ENCODE results near the gene TMEM87B. TPM values are rescaled to one million over a fixed set of nuclear protein-coding genes. Genes with fewer than 3 reads are reported as not detected.

Gene TMEM87B
- total RNA-seq, 1 experiment from 2014 or later, result 16.3 TPM

- BruUV-seq (replicated peaks), result no TSS peak
- H3K27me3 ChIP-seq (replicated peaks; ENCODE audit: control insufficient read depth, insufficient read depth, low read length), result no peaks in the 10 kb centered on the region
- DNase-seq, result no peak
- intact Hi-C loops (cut with micrococcal nuclease; ENCODE audit: unreplicated experiment), result no loop called here
- H3K9me3 ChIP-seq, result no peaks in the 10 kb centered on the region; the same call in 1 of the 2 replicates
- H3K27me3 Mint-ChIP-seq (ENCODE audit: insufficient read depth, unreplicated experiment), result no peaks in the 10 kb centered on the region
- no peak overlapping the region for H3K4me3 ChIP-seq (ENCODE audit: low read depth, low read length)
- CTCF ChIA-PET, result no interaction called here
- H3K36me3 Mint-ChIP-seq (ENCODE audit: insufficient read depth, unreplicated experiment), result peaks cover 23% of the 10 kb centered on the region
- TF ChIP-seq, protein P1, sequence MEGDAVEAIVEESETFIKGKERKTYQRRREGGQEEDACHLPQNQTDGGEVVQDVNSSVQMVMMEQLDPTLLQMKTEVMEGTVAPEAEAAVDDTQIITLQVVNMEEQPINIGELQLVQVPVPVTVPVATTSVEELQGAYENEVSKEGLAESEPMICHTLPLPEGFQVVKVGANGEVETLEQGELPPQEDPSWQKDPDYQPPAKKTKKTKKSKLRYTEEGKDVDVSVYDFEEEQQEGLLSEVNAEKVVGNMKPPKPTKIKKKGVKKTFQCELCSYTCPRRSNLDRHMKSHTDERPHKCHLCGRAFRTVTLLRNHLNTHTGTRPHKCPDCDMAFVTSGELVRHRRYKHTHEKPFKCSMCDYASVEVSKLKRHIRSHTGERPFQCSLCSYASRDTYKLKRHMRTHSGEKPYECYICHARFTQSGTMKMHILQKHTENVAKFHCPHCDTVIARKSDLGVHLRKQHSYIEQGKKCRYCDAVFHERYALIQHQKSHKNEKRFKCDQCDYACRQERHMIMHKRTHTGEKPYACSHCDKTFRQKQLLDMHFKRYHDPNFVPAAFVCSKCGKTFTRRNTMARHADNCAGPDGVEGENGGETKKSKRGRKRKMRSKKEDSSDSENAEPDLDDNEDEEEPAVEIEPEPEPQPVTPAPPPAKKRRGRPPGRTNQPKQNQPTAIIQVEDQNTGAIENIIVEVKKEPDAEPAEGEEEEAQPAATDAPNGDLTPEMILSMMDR (IDR thresholded peaks at IDR 0.05; ENCODE audit: insufficient read depth in 1 of 2, low read depth in 1 of 2, low read length in 1 of 2, severe bottlenecking in 1 of 2, unreplicated experiment in 1 of 2), result no peak
- peaks cover 7% of the 10 kb centered on the region for H3K4me1 Mint-ChIP-seq (ENCODE audit: low read depth, unreplicated experiment)
- H3K9me3 Mint-ChIP-seq (ENCODE audit: unreplicated experiment), result no peaks in the 10 kb centered on the region
- POLR2A ChIA-PET, result no interaction called here
- no peak overlapping the region for H3K27ac Mint-ChIP-seq (ENCODE audit: unreplicated experiment)
- 0 out of 2 replicates have a peak, but pooled peaks cover 1% of the 10 kb centered on the region for H3K36me3 ChIP-seq (ENCODE audit: control insufficient read depth, insufficient read depth, low read length)
- peaks cover 8% of the 10 kb centered on the region; the same call in 1 of the 2 replicates for H3K4me1 ChIP-seq
- no peak overlapping the region for H3K4me3 Mint-ChIP-seq (ENCODE audit: unreplicated experiment)
Observed at GRCh38 chr2:112059671-112060070, 4.6 kb downstream of the TMEM87B start.

DNA sequence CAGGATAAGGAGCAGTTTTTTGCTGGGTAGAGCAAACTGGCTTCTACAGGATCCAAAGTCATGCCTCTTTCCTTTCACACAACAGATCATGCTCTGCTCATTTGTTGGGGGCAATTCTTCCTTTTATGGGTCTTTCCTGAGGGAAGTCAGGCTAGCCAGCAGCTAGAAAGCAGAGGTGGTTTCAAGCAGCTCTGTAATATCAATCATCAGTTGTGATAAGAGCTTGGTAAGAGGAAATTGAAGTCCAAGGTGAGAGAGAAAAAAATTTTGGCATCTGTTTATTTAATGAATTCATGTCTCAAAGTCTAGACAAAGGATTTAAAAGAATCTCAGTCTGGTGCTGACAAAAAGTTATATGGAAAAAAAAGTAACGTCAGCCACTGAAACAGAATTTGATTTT is 6.2 kb downstream of the TMEM87B start:
- peaks cover 2% of the 10 kb centered on the region for H3K4me1 Mint-ChIP-seq (ENCODE audit: low read depth, unreplicated experiment)

GRCh38 chr2:112061840-112062239 is 6.8 kb downstream of the TMEM87B start:
- H3K4me3 ChIP-seq (ENCODE audit: low read depth, low read length), result no peak overlapping the region
- intact Hi-C loops (cut with micrococcal nuclease; ENCODE audit: unreplicated experiment), result no loop called here
- CTCF ChIA-PET, result no interaction called here
- BruUV-seq (replicated peaks), result no TSS peak
- POLR2A ChIA-PET, result no interaction called here
- Mint-ChIP-seq H3K4me3 (ENCODE audit: unreplicated experiment) (no peak overlapping the region), H3K27ac (ENCODE audit: unreplicated experiment) (no peak overlapping the region), H3K36me3 (ENCODE audit: insufficient read depth, unreplicated experiment) (peaks cover 26% of the 10 kb centered on the region), H3K9me3 (ENCODE audit: unreplicated experiment) (no peaks in the 10 kb centered on the region), H3K27me3 (ENCODE audit: insufficient read depth, unreplicated experiment) (no peaks in the 10 kb centered on the region), H3K4me1 (ENCODE audit: low read depth, unreplicated experiment) (no peaks in the 10 kb centered on the region)
- no peaks in the 10 kb centered on the region; the same call in 1 of the 2 replicates for H3K9me3 ChIP-seq
- H3K36me3 ChIP-seq (ENCODE audit: control insufficient read depth, insufficient read depth, low read length), result 0 out of 2 replicates have a peak, but pooled peaks cover 1% of the 10 kb centered on the region
- TF ChIP-seq, protein P1 (IDR thresholded peaks at IDR 0.05; ENCODE audit: insufficient read depth in 1 of 2, low read depth in 1 of 2, low read length in 1 of 2, severe bottlenecking in 1 of 2, unreplicated experiment in 1 of 2), result no peak
- no peak for DNase-seq
- peaks cover 4% of the 10 kb centered on the region; the same call in 1 of the 2 replicates for H3K4me1 ChIP-seq
- no peaks in the 10 kb centered on the region for H3K27me3 ChIP-seq (replicated peaks; ENCODE audit: control insufficient read depth, insufficient read depth, low read length)

More for the DNA sequence above, 6.2 kb downstream of the TMEM87B start:
- Mint-ChIP-seq H3K36me3 (ENCODE audit: insufficient read depth, unreplicated experiment) (peaks cover 21% of the 10 kb centered on the region), H3K27ac (ENCODE audit: unreplicated experiment) (no peak overlapping the region), H3K4me3 (ENCODE audit: unreplicated experiment) (no peak overlapping the region), H3K9me3 (ENCODE audit: unreplicated experiment) (no peaks in the 10 kb centered on the region), H3K27me3 (ENCODE audit: insufficient read depth, unreplicated experiment) (no peaks in the 10 kb centered on the region)
- Histone ChIP-seq H3K4me3 (ENCODE audit: low read depth, low read length) (no peak overlapping the region), H3K27me3 (replicated peaks; ENCODE audit: control insufficient read depth, insufficient read depth, low read length) (no peaks in the 10 kb centered on the region), H3K4me1 (peaks cover 8% of the 10 kb centered on the region; the same call in 1 of the 2 replicates), H3K9me3 (no peaks in the 10 kb centered on the region; the same call in 1 of the 2 replicates), H3K36me3 (ENCODE audit: control insufficient read depth, insufficient read depth, low read length) (0 out of 2 replicates have a peak, but pooled peaks cover 1% of the 10 kb centered on the region)
- TF ChIP-seq, protein P1 (IDR thresholded peaks at IDR 0.05; ENCODE audit: insufficient read depth in 1 of 2, low read depth in 1 of 2, low read length in 1 of 2, severe bottlenecking in 1 of 2, unreplicated experiment in 1 of 2), result no peak
- intact Hi-C loops (cut with micrococcal nuclease; ENCODE audit: unreplicated experiment), result no loop called here
- ChIA-PET POLR2A (no interaction called here), CTCF (no interaction called here)
- BruUV-seq (replicated peaks), result no TSS peak
- DNase-seq, result no peak
